K562 (cell line): ENCODE measurements around the gene MED29. TPM values are rescaled to one million over a fixed set of nuclear protein-coding genes. Genes with fewer than 3 reads are reported as not detected.
A peak's percentile ranks its signal among the peaks of the same experiment; 100 is the strongest.

ENCODE experiments used
- ATF1 ChIP-seq, 2 experiments: fragments of 450-650 bp in 1 of 2; IDR thresholded peaks; 2 replicates each; pipeline ENCODE4 v1.6.1; 2016; ENCODE audit warnings: missing compliant biosample characterization in 1 of 2, missing genetic modification characterization in 1 of 2
- CEBPB ChIP-seq: fragments of 450-650 bp; IDR thresholded peaks from 2 replicates; pipeline ENCODE4 v1.6.1; 2016; ENCODE audit warnings: missing genetic modification characterization, missing compliant biosample characterization
- CLOCK ChIP-seq: fragments of 250-450 bp; sonication (Bioruptor Pico); IDR thresholded peaks from 2 replicates; pipeline ENCODE4 v1.4.0; 2020; ENCODE audit warnings: mild to moderate bottlenecking, moderate library complexity, borderline replicate concordance
- DACH1 ChIP-seq: fragments of 450-650 bp; IDR thresholded peaks from 2 replicates; pipeline ENCODE4 v1.6.1; 2018; ENCODE audit not compliant: partially characterized antibody
- HSF4 ChIP-seq: fragments of 250-450 bp; sonication (Bioruptor Pico); IDR thresholded peaks from 2 replicates; pipeline ENCODE4 v2.1.2; 2022; ENCODE audit warnings: mild to moderate bottlenecking, moderate library complexity, borderline replicate concordance
- NR2C1 ChIP-seq, 2 experiments: fragments of 450-650 bp; IDR thresholded peaks; 2 replicates each; pipeline ENCODE4 v1.6.1; 2017; ENCODE audit warnings: mild to moderate bottlenecking in 2 of 2, antibody characterized with exemption in 1 of 2, inconsistent platforms in 1 of 2, missing compliant biosample characterization in 1 of 2, missing genetic modification characterization in 1 of 2
- RBM34 ChIP-seq: fragments of 200-400 bp; formaldehyde crosslinking; IDR thresholded peaks from 2 replicates; pipeline ENCODE4 v1.6.1; 2018; ENCODE audit warnings: low read length, borderline replicate concordance; ENCODE audit not compliant: insufficient read depth
- RFX7 ChIP-seq: fragments of 250-450 bp; sonication (Bioruptor Pico); IDR thresholded peaks from 2 replicates; pipeline ENCODE4 v1.5.1; 2021; ENCODE audit warnings: mild to moderate bottlenecking
- SETDB1 ChIP-seq: IDR thresholded peaks from one replicate; pipeline ENCODE4 v1.6.1; 2012; ENCODE audit warnings: low read length, control low read depth, inconsistent platforms
- SMAD4 ChIP-seq: fragments of 250-450 bp; sonication (Bioruptor Pico); conservative IDR thresholded peaks from 2 replicates; pipeline ENCODE4 v1.8.0; 2021; ENCODE audit warnings: inconsistent platforms, mild to moderate bottlenecking, moderate library complexity
- SUPT5H ChIP-seq: fragments of 450-650 bp; IDR thresholded peaks from 2 replicates; pipeline ENCODE4 v1.6.1; 2016
- THRAP3 ChIP-seq: fragments of 450-650 bp; IDR thresholded peaks from 2 replicates; pipeline ENCODE4 v1.6.1; 2016; ENCODE audit warnings: mild to moderate bottlenecking, inconsistent platforms, borderline replicate concordance
- ZFPM2 ChIP-seq: fragments of 250-450 bp; sonication (Bioruptor Pico); IDR thresholded peaks from 2 replicates; pipeline ENCODE4 v1.5.1; 2022; ENCODE audit warnings: mild to moderate bottlenecking
- ZNF282 ChIP-seq: sonication (generic); formaldehyde crosslinking; IDR thresholded peaks from 2 replicates; pipeline ENCODE4 v1.8.1; 2023; ENCODE audit warnings: missing genetic modification reagents
- ZNF324 ChIP-seq: fragments of 250-450 bp; sonication (Bioruptor Pico); IDR thresholded peaks from 2 replicates; pipeline ENCODE4 v1.4.0; 2020; ENCODE audit warnings: mild to moderate bottlenecking
- ZNF407 ChIP-seq: fragments of 450-650 bp; IDR thresholded peaks from 2 replicates; pipeline ENCODE4 v1.6.1; 2016; ENCODE audit warnings: low read depth
- ZNF707 ChIP-seq: fragments of 250-450 bp; sonication (Bioruptor Pico); conservative IDR thresholded peaks from 2 replicates; pipeline ENCODE4 v1.8.0; 2022; ENCODE audit warnings: inconsistent platforms, mild to moderate bottlenecking, moderate library complexity
- polyA plus RNA-seq, 8 experiments: library from polyadenylated mRNA; depleted of rRNA in 4 of 8; stranded (reverse) in 5 of 8; unstranded in 3 of 8; fragments of >200 nt; fragmentation: Nextera tagmentation in 2 of 8; fragmentation: Illumina TruSeq in 1 of 8; extraction: Ambion mirVana in 2 of 8; extraction: Trizol in 1 of 8; gene quantifications; 2 replicates each; pipeline versions ENCODE4 v1.2.1 to v1.2.3, GENCODE V29; 2011 to 2014; ENCODE audit warnings: inconsistent platforms in 1 of 8, missing spikeins in 1 of 8
- total RNA-seq, 7 experiments: library from RNA; depleted of rRNA in 6 of 7; stranded (reverse); fragments of >200 nt in 6 of 7; fragmentation: Illumina TruSeq in 2 of 7; extraction: Trizol in 2 of 7; gene quantifications; 2 replicates each; pipeline versions ENCODE4 v1.2.1 to v1.2.3, GENCODE V29; 2011 to 2021; ENCODE audit warnings: low replicate concordance in 1 of 7
- TF ChIP-seq, protein P1 (sequence below): fragments of 250-450 bp; sonication (Bioruptor Pico); IDR thresholded peaks from 2 replicates; pipeline ENCODE4 v1.8.0; 2022; ENCODE audit warnings: inconsistent platforms

MED29 gene
- total and polyA plus RNA-seq, 9 of the 15 experiments (the other 6 are each of a cell fraction or from before 2014, with no cell fraction given) = 1.8 to 22.6 (median 12.4) TPM

DNA sequence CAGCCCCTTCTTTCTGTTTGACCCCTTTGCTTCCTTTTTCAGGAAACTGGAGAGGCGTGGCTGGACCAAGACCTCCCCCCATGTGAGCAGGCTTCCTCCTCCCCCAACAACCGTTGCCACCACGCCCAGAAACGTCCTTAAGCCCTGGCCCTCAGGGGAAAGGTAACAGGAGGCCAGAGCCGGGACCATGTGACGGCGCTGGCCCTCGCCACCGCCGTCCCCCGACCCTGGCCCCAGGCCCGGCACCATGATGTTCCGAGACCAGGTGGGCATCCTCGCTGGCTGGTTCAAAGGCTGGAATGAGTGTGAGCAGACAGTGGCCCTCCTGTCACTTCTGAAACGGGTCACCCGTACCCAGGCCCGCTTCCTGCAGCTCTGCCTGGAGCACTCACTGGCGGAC, 34.5 kb upstream of the MED29 start (continued):
- TF ChIP-seq CEBPB (tag) (no peak), ZNF324 (CRISPR knock-in tag) (no peak), SMAD4 (CRISPR knock-in tag) (peak; percentile 56), ZNF407 (no peak), ATF1 (CRISPR knock-in tag; IDR thresholded peaks at IDR 0.05) (no peak), ATF1 (tag; IDR thresholded peaks at IDR 0.05) (peak; percentile 21; the same call in 1 of the 2 replicates), SETDB1 (no peak), HSF4 (CRISPR knock-in tag) (no peak), ZNF707 (CRISPR knock-in tag) (no peak), DACH1 (no peak), CLOCK (no peak), NR2C1 (IDR thresholded peaks at IDR 0.05) (no peak), NR2C1 (tag; IDR thresholded peaks at IDR 0.05) (no peak), RBM34 (no peak), SUPT5H (peak; percentile 47; the same call in 1 of the 2 replicates), ZFPM2 (CRISPR knock-in tag) (no peak), ZNF282 (CRISPR knock-in tag) (no peak), RFX7 (CRISPR knock-in tag) (no peak), THRAP3 (no peak)
- TF ChIP-seq, protein P1, sequence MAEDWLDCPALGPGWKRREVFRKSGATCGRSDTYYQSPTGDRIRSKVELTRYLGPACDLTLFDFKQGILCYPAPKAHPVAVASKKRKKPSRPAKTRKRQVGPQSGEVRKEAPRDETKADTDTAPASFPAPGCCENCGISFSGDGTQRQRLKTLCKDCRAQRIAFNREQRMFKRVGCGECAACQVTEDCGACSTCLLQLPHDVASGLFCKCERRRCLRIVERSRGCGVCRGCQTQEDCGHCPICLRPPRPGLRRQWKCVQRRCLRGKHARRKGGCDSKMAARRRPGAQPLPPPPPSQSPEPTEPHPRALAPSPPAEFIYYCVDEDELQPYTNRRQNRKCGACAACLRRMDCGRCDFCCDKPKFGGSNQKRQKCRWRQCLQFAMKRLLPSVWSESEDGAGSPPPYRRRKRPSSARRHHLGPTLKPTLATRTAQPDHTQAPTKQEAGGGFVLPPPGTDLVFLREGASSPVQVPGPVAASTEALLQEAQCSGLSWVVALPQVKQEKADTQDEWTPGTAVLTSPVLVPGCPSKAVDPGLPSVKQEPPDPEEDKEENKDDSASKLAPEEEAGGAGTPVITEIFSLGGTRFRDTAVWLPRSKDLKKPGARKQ = no peak
